HL-60 (cell line): ENCODE results near the gene CHRNA9.
A peak's percentile ranks its signal among the peaks of the same experiment; 100 is the strongest.

Experiments
- DNase-seq, 2 experiments: peaks; one replicate each; pipeline ENCODE4 v3.0.0-alpha.2; 2010 to 2020; ENCODE audit warnings: low read depth in 1 of 2, low spot score in 1 of 2
- H3K27ac ChIP-seq: fragments of 250-450 bp; sonication (Bioruptor Pico); replicated peaks from 2 replicates; pipeline ENCODE4 v1.5.1; 2020; ENCODE audit warnings: mild to moderate bottlenecking, moderate library complexity
- H3K27me3 ChIP-seq: fragments of 250-450 bp; sonication (Bioruptor Pico); 2 replicates; pipeline ENCODE4 v1.5.1; 2021; ENCODE audit warnings: mild to moderate bottlenecking, moderate library complexity; ENCODE audit not compliant: insufficient read depth, poor library complexity, severe bottlenecking
- H3K4me3 ChIP-seq: replicated peaks from 2 replicates; pipeline ENCODE4 v1.5.1; 2011; ENCODE audit warnings: mild to moderate bottlenecking, control low read depth, low read length; ENCODE audit not compliant: insufficient read depth
- CTCF ChIP-seq: IDR thresholded peaks from one replicate; pipeline ENCODE4 v1.5.1; 2011; ENCODE audit warnings: low read length, control low read depth, inconsistent platforms; ENCODE audit not compliant: insufficient read depth
- GABPA ChIP-seq: IDR thresholded peaks from 2 replicates; pipeline ENCODE4 v1.6.1; 2012; ENCODE audit warnings: low read depth
- POLR2AphosphoS5 ChIP-seq: IDR thresholded peaks from 2 replicates; pipeline ENCODE4 v1.6.1; 2012; ENCODE audit warnings: low read depth
- REST ChIP-seq: IDR thresholded peaks from 2 replicates; pipeline ENCODE4 v1.6.1; 2012; ENCODE audit warnings: low read depth; ENCODE audit not compliant: insufficient replicate concordance
- SPI1 ChIP-seq: IDR thresholded peaks from 2 replicates; pipeline ENCODE4 v1.6.1; 2012; ENCODE audit warnings: low read depth, mild to moderate bottlenecking, borderline replicate concordance

CHRNA9 gene

GRCh38 chr4:40328383-40328782, 6.8 kb upstream of the CHRNA9 start:
- Histone ChIP-seq H3K27me3 (no peaks in the 10 kb centered on the region), H3K27ac (peak overlapping the region; percentile 80)

GRCh38 chr4:40329805-40330204, 5.3 kb upstream of the CHRNA9 start:
- no peak overlapping the region for H3K27ac ChIP-seq
- no peak for DNase-seq
- H3K4me3 ChIP-seq: no peak overlapping the region
- H3K27me3 ChIP-seq: no peaks in the 10 kb centered on the region
- TF ChIP-seq POLR2AphosphoS5: no peak
- TF ChIP-seq SPI1: no peak
- TF ChIP-seq CTCF: no peak
- no peak for TF ChIP-seq REST
- TF ChIP-seq GABPA: no peak

More at GRCh38 chr4:40328383-40328782, 6.8 kb upstream of the CHRNA9 start:
- no peak for DNase-seq
- no peak overlapping the region for H3K4me3 ChIP-seq
- TF ChIP-seq SPI1 (no peak), CTCF (no peak), POLR2AphosphoS5 (no peak), GABPA (no peak), REST (no peak)

GRCh38 chr4:40330536-40330935, 4.6 kb upstream of the CHRNA9 start:
- H3K4me3 ChIP-seq: no peak overlapping the region
- H3K27me3 ChIP-seq: no peaks in the 10 kb centered on the region
- no peak overlapping the region for H3K27ac ChIP-seq
- no peak for TF ChIP-seq REST
- no peak for TF ChIP-seq POLR2AphosphoS5
- TF ChIP-seq GABPA: no peak
- TF ChIP-seq CTCF: no peak
- TF ChIP-seq SPI1: no peak
- no peak for DNase-seq
